Measurements from ENCODE around the gene ATF6.

The ATF6 gene, protein sequence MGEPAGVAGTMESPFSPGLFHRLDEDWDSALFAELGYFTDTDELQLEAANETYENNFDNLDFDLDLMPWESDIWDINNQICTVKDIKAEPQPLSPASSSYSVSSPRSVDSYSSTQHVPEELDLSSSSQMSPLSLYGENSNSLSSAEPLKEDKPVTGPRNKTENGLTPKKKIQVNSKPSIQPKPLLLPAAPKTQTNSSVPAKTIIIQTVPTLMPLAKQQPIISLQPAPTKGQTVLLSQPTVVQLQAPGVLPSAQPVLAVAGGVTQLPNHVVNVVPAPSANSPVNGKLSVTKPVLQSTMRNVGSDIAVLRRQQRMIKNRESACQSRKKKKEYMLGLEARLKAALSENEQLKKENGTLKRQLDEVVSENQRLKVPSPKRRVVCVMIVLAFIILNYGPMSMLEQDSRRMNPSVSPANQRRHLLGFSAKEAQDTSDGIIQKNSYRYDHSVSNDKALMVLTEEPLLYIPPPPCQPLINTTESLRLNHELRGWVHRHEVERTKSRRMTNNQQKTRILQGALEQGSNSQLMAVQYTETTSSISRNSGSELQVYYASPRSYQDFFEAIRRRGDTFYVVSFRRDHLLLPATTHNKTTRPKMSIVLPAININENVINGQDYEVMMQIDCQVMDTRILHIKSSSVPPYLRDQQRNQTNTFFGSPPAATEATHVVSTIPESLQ

GRCh38 chr1:161766102-161766981 is at the start of gene ATF6:
Gene ATF6, plus strand, starts transcription at chr1:161766320. Its CDS starts 41 bp downstream, at chr1:161766361.
- peak; percentile 77 for DNase-seq (ENCODE audit: extremely low spot score)
- CTCF ChIA-PET, result interaction anchor here (1.2 kb wide), 1 partner anchor 271 kb away, joined by 3 read pairs; no protein-coding TSS in a partner anchor

GRCh38 chr1:161718559-161719324 is 47.4 kb upstream of the ATF6 start:
- CTCF ChIA-PET, result no interaction called here

More at GRCh38 chr1:161766102-161766981, at the start of gene ATF6:
- no peak; the same call in 1 of the 2 replicates for TF ChIP-seq LEF1 (IDR thresholded peaks at IDR 0.05; ENCODE audit: borderline replicate concordance)
- peak; percentile 60 for TF ChIP-seq ELF4 (IDR thresholded peaks at IDR 0.05)
- peak; percentile 74 for TF ChIP-seq L3MBTL2 (conservative IDR thresholded peaks at IDR 0.05)
- TF ChIP-seq, protein P1, sequence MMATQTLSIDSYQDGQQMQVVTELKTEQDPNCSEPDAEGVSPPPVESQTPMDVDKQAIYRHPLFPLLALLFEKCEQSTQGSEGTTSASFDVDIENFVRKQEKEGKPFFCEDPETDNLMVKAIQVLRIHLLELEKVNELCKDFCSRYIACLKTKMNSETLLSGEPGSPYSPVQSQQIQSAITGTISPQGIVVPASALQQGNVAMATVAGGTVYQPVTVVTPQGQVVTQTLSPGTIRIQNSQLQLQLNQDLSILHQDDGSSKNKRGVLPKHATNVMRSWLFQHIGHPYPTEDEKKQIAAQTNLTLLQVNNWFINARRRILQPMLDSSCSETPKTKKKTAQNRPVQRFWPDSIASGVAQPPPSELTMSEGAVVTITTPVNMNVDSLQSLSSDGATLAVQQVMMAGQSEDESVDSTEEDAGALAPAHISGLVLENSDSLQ (IDR thresholded peaks at IDR 0.05), result peak; percentile 41
- no peak for TF ChIP-seq HDGF (IDR thresholded peaks at IDR 0.05; ENCODE audit: borderline replicate concordance)
- no peak for TF ChIP-seq FOXM1 (IDR thresholded peaks at IDR 0.05; ENCODE audit: borderline replicate concordance)
- peak; percentile 40; the same call in 1 of the 2 replicates for TF ChIP-seq CTBP1 (IDR thresholded peaks at IDR 0.05; ENCODE audit: borderline replicate concordance)
- TF ChIP-seq TARDBP (IDR thresholded peaks at IDR 0.05), result peak; percentile 94
- POLR2A ChIA-PET, result interaction anchor here (1.1 to 1.3 kb wide), 2 partner anchors 17 to 40 kb away, joined by 5 read pairs; partner anchors contain the start of gene DUSP12

GRCh38 chr1:161719325-161719611 is 46.9 kb upstream of the ATF6 start:
- TF ChIP-seq HDGF (IDR thresholded peaks at IDR 0.05; ENCODE audit: borderline replicate concordance) (no peak), BHLHE40 (IDR thresholded peaks at IDR 0.05; ENCODE audit: borderline replicate concordance) (no peak), CTBP1 (IDR thresholded peaks at IDR 0.05; ENCODE audit: borderline replicate concordance) (no peak), NFRKB (IDR thresholded peaks at IDR 0.05) (no peak), ELF4 (IDR thresholded peaks at IDR 0.05) (no peak), FOXK2 (IDR thresholded peaks at IDR 0.05) (no peak), ARNT (IDR thresholded peaks at IDR 0.05) (no peak), LEF1 (IDR thresholded peaks at IDR 0.05; ENCODE audit: borderline replicate concordance) (no peak)
- TF ChIP-seq, protein P1 (IDR thresholded peaks at IDR 0.05), result no peak
- CTCF ChIA-PET, result no interaction called here
- no peak for DNase-seq (ENCODE audit: extremely low spot score)
- POLR2A ChIA-PET, result no interaction called here

More at GRCh38 chr1:161718559-161719324, 47.4 kb upstream of the ATF6 start:
- POLR2A ChIA-PET, result no interaction called here
- no peak for TF ChIP-seq FOXA1 (IDR thresholded peaks at IDR 0.05)
- no peak for DNase-seq (ENCODE audit: extremely low spot score)

DNA sequence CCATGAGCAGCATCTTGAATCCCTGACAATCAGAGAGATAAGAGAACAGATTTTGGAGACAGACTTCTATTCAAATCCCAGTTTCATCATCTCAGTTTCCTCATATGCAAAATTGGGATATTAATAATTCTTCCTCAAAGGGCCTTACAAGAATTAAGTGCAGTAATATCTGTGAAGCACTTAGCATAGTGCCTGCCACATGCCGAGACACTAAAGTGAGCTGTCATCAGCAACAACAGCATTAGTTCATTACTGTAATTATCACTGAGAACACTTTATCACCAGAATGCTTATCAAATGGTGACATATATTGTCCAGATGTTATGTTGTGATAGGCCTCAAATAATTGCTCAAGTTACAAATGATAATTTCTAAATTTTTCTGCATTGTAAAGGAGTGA is 45.7 kb upstream of the ATF6 start:
- CTCF ChIA-PET, result no interaction called here

GRCh38 chr1:161720956-161721737 is 45.0 kb upstream of the ATF6 start, which contains the start of gene FCRLB:
Gene FCRLB, plus strand, starts transcription at chr1:161721544. Its CDS starts 1,129 bp downstream, at chr1:161722673.
- ChIA-PET POLR2A (no interaction called here), CTCF (no interaction called here)
- TF ChIP-seq L3MBTL2 (conservative IDR thresholded peaks at IDR 0.05), result no peak
- TF ChIP-seq LEF1 (IDR thresholded peaks at IDR 0.05; ENCODE audit: borderline replicate concordance), result no peak
- TF ChIP-seq TARDBP (IDR thresholded peaks at IDR 0.05), result no peak
- no peak for TF ChIP-seq CTBP1 (IDR thresholded peaks at IDR 0.05; ENCODE audit: borderline replicate concordance)
- no peak for TF ChIP-seq ELF4 (IDR thresholded peaks at IDR 0.05)
- no peak for TF ChIP-seq ZNF384 (IDR thresholded peaks at IDR 0.05)
- no peak for TF ChIP-seq ARNT (IDR thresholded peaks at IDR 0.05)
- TF ChIP-seq, protein P1 (IDR thresholded peaks at IDR 0.05), result no peak
- TF ChIP-seq NFRKB (IDR thresholded peaks at IDR 0.05), result no peak
- TF ChIP-seq FOXM1 (IDR thresholded peaks at IDR 0.05; ENCODE audit: borderline replicate concordance), result no peak
- TF ChIP-seq FOXA1 (IDR thresholded peaks at IDR 0.05), result no peak
- TF ChIP-seq SUZ12 (IDR thresholded peaks at IDR 0.05), result no peak
- no peak for TF ChIP-seq HDGF (IDR thresholded peaks at IDR 0.05; ENCODE audit: borderline replicate concordance)
- TF ChIP-seq BHLHE40 (IDR thresholded peaks at IDR 0.05; ENCODE audit: borderline replicate concordance), result no peak
- TF ChIP-seq SP1 (IDR thresholded peaks at IDR 0.05), result no peak
- no peak for TF ChIP-seq FOXK2 (IDR thresholded peaks at IDR 0.05)
- no peak for DNase-seq (ENCODE audit: extremely low spot score)

More for the DNA sequence above, 45.7 kb upstream of the ATF6 start:
- DNase-seq (ENCODE audit: extremely low spot score), result no peak
- POLR2A ChIA-PET, result no interaction called here
- TF ChIP-seq FOXM1 (IDR thresholded peaks at IDR 0.05; ENCODE audit: borderline replicate concordance), result no peak

Data from HEK293T (cell line).